HG02759 (cell line): ENCODE data around the gene MED25.
"Not testable (repeated sequence)": the region's sequence is repeated elsewhere in the genome, so short reads cannot be mapped to it uniquely, and the experiment has no call there.

Experiments used
- ATAC-seq: cut with Tn5 transposase; IDR thresholded peaks from one replicate; pipeline ENCODE4 v1.9.1; 2021; ENCODE audit warnings: mild to moderate bottlenecking, moderate library complexity; ENCODE audit not compliant: unreplicated experiment

MED25 gene

GRCh38 chr19:49812997-49813861 lies 4.9 kb upstream of the MED25 start, which contains the start of gene FUZ:
TSS of gene FUZ (minus strand) at chr19:49813292. CDS start at chr19:49813106, 186 bp downstream.
- ATAC-seq, result peak; percentile 57

GRCh38 chr19:49814010-49814409 lies 4.1 kb upstream of the MED25 start:
- ATAC-seq, result no peak

GRCh38 chr19:49816590-49816989 lies 1.5 kb upstream of the MED25 start:
- no peak for ATAC-seq

- no peak for ATAC-seq
These were observed 721 bp downstream of the MED25 start for GRCh38 chr19:49818649-49819370.

GRCh38 chr19:49819452-49820115 lies 1.5 kb downstream of the MED25 start:
- ATAC-seq, result not testable (repeated sequence)

- no peak for ATAC-seq
These were observed 2.0 kb downstream of the MED25 start for GRCh38 chr19:49820125-49820524.

- ATAC-seq, result no peak
These were observed 5.4 kb downstream of the MED25 start for GRCh38 chr19:49823472-49823871.

- ATAC-seq, result no peak
These were observed 6.6 kb downstream of the MED25 start for GRCh38 chr19:49824662-49825061.

- no peak for ATAC-seq
These were observed 8.9 kb downstream of the MED25 start for GRCh38 chr19:49827034-49827433.

- no peak for ATAC-seq
These were observed 11.1 kb downstream of the MED25 start for GRCh38 chr19:49829200-49829599.

- no peak for ATAC-seq
These were observed 11.6 kb downstream of the MED25 start for GRCh38 chr19:49829721-49830120.

GRCh38 chr19:49830766-49831165 lies 12.7 kb downstream of the MED25 start:
- no peak for ATAC-seq

GRCh38 chr19:49831592-49831991 lies 13.5 kb downstream of the MED25 start:
- no peak for ATAC-seq

- no peak for ATAC-seq
These were observed 14.5 kb downstream of the MED25 start for GRCh38 chr19:49832556-49832955.

- no peak for ATAC-seq
These were observed 15.5 kb downstream of the MED25 start for GRCh38 chr19:49833599-49833998.

- no peak for ATAC-seq
These were observed 17.5 kb downstream of the MED25 start for GRCh38 chr19:49835562-49835961.

GRCh38 chr19:49836176-49837008 lies 18.3 kb downstream of the MED25 start:
- ATAC-seq, result no peak

- no peak for ATAC-seq
These were observed 18.9 kb downstream of the MED25 start for GRCh38 chr19:49837009-49837310.

- no peak for ATAC-seq
These were observed 19.3 kb downstream of the MED25 start for GRCh38 chr19:49837425-49837824.

- no peak for ATAC-seq
These were observed 20.9 kb downstream of the MED25 start for GRCh38 chr19:49838885-49839588.
